GM18861 (cell line): ENCODE measurements around the gene SNX9.
"Not testable (repeated sequence)": the region's sequence is repeated elsewhere in the genome, so short reads cannot be mapped to it uniquely, and the experiment has no call there.

ENCODE experiments used
- ATAC-seq: cut with Tn5 transposase; IDR thresholded peaks from one replicate; pipeline ENCODE4 v1.9.1; 2021; ENCODE audit not compliant: unreplicated experiment

The SNX9 gene

GRCh38 chr6:157911278-157911677 lies 88.2 kb downstream of the SNX9 start:
- no peak for ATAC-seq

GRCh38 chr6:157911786-157912185 lies 88.7 kb downstream of the SNX9 start:
- ATAC-seq, result no peak

- ATAC-seq, result no peak
Observed at GRCh38 chr6:157912326-157912725, 89.3 kb downstream of the SNX9 start.

GRCh38 chr6:157921685-157922367 lies 98.8 kb downstream of the SNX9 start:
- no peak for ATAC-seq

- ATAC-seq, result no peak
Observed at GRCh38 chr6:157925771-157926170, 102.7 kb downstream of the SNX9 start.

GRCh38 chr6:157927011-157927410 lies 104.0 kb downstream of the SNX9 start:
- no peak for ATAC-seq

GRCh38 chr6:157928428-157928827 lies 105.4 kb downstream of the SNX9 start:
- ATAC-seq, result no peak

GRCh38 chr6:157929076-157929475 lies 106.0 kb downstream of the SNX9 start:
- no peak for ATAC-seq

- no peak for ATAC-seq
Observed at GRCh38 chr6:157929765-157930319, 106.8 kb downstream of the SNX9 start.

- ATAC-seq, result no peak
Observed at GRCh38 chr6:157935786-157936185, 112.7 kb downstream of the SNX9 start.

- no peak for ATAC-seq
Observed at GRCh38 chr6:157937318-157937717, 114.3 kb downstream of the SNX9 start.

- no peak for ATAC-seq
Observed at GRCh38 chr6:157937916-157938315, 114.9 kb downstream of the SNX9 start.

- not testable (repeated sequence) for ATAC-seq
Observed at GRCh38 chr6:157940375-157941036, 117.5 kb downstream of the SNX9 start.

- ATAC-seq, result no peak
Observed at GRCh38 chr6:157941101-157941863, 118.2 kb downstream of the SNX9 start.

GRCh38 chr6:157942351-157942750 lies 119.3 kb downstream of the SNX9 start:
- no peak for ATAC-seq

- no peak for ATAC-seq
Observed at GRCh38 chr6:157943249-157943963, 120.4 kb downstream of the SNX9 start.

GRCh38 chr6:157943964-157944283 lies 120.9 kb downstream of the SNX9 start:
- ATAC-seq, result no peak

GRCh38 chr6:157944983-157945931 lies 122.2 kb downstream of the SNX9 start:
- no peak for ATAC-seq

GRCh38 chr6:157946053-157946617 lies 123.1 kb downstream of the SNX9 start:
- ATAC-seq, result no peak
